A673 (cell line): ENCODE results near the gene TOPAZ1. TPM values are rescaled to one million over a fixed set of nuclear protein-coding genes. Genes with fewer than 3 reads are reported as not detected.

ENCODE experiments used
- BruUV-seq: library from RNA; stranded (reverse); fragments of 400-500 nt; replicated peaks from 2 replicates; lab custom pipeline; 2021; lab: Mats Ljungman, UMichigan
- CTCF ChIA-PET: fragments of 300-600 bp; sonication (Branson Sonifier 250); formaldehyde crosslinking; loops from one replicate; lab custom pipeline; 2022; ENCODE audit warnings: antibody characterized with exemption; lab: Charles Lee
- POLR2A ChIA-PET: fragments of 300-600 bp; sonication (Branson Sonifier 250); formaldehyde crosslinking; loops from one replicate; lab custom pipeline; 2022; ENCODE audit warnings: antibody characterized with exemption; ENCODE audit not compliant: low non-redundant PET; lab: Charles Lee
- DNase-seq: peaks from one replicate; pipeline ENCODE4 v3.0.0-alpha.2; 2015; ENCODE audit warnings: low spot score
- H3K27ac ChIP-seq: fragments of 200-600 bp; sonication (generic); 2 replicates; pipeline ENCODE4 v1.5.1; 2016; ENCODE audit warnings: mixed run types, low read depth, mild to moderate bottlenecking, mixed read lengths, antibody characterized with exemption, low read length; ENCODE audit not compliant: poor library complexity, severe bottlenecking
- H3K27me3 ChIP-seq: fragments of 200-600 bp; sonication (generic); replicated peaks from 2 replicates; pipeline ENCODE4 v1.6.1; 2017; ENCODE audit warnings: mixed run types, low read depth, mild to moderate bottlenecking, mixed read lengths, antibody characterized with exemption, low read length; ENCODE audit not compliant: insufficient read depth, poor library complexity
- H3K36me3 ChIP-seq: fragments of 200-600 bp; sonication (generic); 2 replicates; pipeline ENCODE4 v1.6.1; 2016; ENCODE audit warnings: mixed run types, mild to moderate bottlenecking, mixed read lengths, antibody characterized with exemption, low read length; ENCODE audit not compliant: insufficient read depth, poor library complexity, severe bottlenecking
- H3K4me1 ChIP-seq: fragments of 200-600 bp; sonication (generic); 2 replicates; pipeline ENCODE4 v1.6.1; 2017; ENCODE audit warnings: mixed run types, mild to moderate bottlenecking, mixed read lengths, antibody characterized with exemption, low read length; ENCODE audit not compliant: insufficient read depth, poor library complexity, severe bottlenecking
- H3K4me3 ChIP-seq: fragments of 200-600 bp; sonication (generic); 2 replicates; pipeline ENCODE4 v1.5.1; 2016; ENCODE audit warnings: low read depth, mixed run types, mild to moderate bottlenecking, mixed read lengths, low read length; ENCODE audit not compliant: poor library complexity, severe bottlenecking
- H3K9me3 ChIP-seq: fragments of 200-600 bp; sonication (generic); 2 replicates; pipeline ENCODE4 v1.6.1; 2016; ENCODE audit warnings: mixed run types, low read depth, mild to moderate bottlenecking, mixed read lengths, antibody characterized with exemption, low read length; ENCODE audit not compliant: poor library complexity, severe bottlenecking
- EZH2 ChIP-seq: fragments of 200-600 bp; sonication (generic); IDR thresholded peaks from 2 replicates; pipeline ENCODE4 v1.6.1; 2017; ENCODE audit warnings: borderline replicate concordance, low read depth, mild to moderate bottlenecking, mixed read lengths, antibody characterized with exemption, low read length; ENCODE audit not compliant: poor library complexity, severe bottlenecking
- intact Hi-C: fragments of 100-400 bp; cut with micrococcal nuclease; formaldehyde crosslinking; loops from one replicate; pipeline ENCODE4 v1.10.0; 2022; ENCODE audit not compliant: unreplicated experiment
- total RNA-seq: library from RNA; stranded (reverse); gene quantifications from 2 replicates; pipeline ENCODE4 v1.2.3, GENCODE V29; 2021
- TF ChIP-seq, protein P1 (sequence below): fragments of 300-800, 200-600 bp; sonication (generic); conservative IDR thresholded peaks from 2 replicates; pipeline ENCODE4 v1.5.1; 2017; ENCODE audit warnings: low read depth, mild to moderate bottlenecking, antibody characterized with exemption, low read length, moderate library complexity, mixed read lengths

Gene TOPAZ1
- total RNA-seq, 1 experiment from 2014 or later: not detected

DNA sequence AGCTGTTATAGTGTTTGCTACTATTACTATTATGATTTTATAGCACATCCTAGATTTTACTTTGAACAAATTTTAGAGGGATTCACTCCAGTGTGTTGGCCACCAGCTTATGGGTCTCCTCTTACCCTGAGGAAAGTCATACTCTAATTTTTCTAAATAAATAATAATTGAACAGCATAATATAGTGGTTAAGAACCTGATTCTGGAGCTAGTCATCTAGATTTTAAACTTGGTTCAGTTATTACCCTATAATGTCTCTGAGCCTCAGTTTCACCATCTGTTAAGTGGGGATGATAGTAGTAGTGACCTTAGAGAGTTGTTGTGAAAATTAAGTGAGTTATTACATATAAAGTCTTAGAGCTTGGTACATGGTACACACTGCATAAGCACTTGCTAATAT is 30.7 kb upstream of the TOPAZ1 start:
- Histone ChIP-seq H3K4me1 (no peaks in the 10 kb centered on the region), H3K36me3 (no peaks in the 10 kb centered on the region), H3K9me3 (no peaks in the 10 kb centered on the region), H3K4me3 (no peak overlapping the region), H3K27me3 (no peaks in the 10 kb centered on the region), H3K27ac (no peak overlapping the region)
- intact Hi-C loops: no loop called here
- no peak for DNase-seq
- CTCF ChIA-PET: no interaction called here
- no TSS peak for BruUV-seq
- POLR2A ChIA-PET: no interaction called here
- TF ChIP-seq, protein P1, sequence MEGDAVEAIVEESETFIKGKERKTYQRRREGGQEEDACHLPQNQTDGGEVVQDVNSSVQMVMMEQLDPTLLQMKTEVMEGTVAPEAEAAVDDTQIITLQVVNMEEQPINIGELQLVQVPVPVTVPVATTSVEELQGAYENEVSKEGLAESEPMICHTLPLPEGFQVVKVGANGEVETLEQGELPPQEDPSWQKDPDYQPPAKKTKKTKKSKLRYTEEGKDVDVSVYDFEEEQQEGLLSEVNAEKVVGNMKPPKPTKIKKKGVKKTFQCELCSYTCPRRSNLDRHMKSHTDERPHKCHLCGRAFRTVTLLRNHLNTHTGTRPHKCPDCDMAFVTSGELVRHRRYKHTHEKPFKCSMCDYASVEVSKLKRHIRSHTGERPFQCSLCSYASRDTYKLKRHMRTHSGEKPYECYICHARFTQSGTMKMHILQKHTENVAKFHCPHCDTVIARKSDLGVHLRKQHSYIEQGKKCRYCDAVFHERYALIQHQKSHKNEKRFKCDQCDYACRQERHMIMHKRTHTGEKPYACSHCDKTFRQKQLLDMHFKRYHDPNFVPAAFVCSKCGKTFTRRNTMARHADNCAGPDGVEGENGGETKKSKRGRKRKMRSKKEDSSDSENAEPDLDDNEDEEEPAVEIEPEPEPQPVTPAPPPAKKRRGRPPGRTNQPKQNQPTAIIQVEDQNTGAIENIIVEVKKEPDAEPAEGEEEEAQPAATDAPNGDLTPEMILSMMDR: no peak
- TF ChIP-seq EZH2: no peak

DNA sequence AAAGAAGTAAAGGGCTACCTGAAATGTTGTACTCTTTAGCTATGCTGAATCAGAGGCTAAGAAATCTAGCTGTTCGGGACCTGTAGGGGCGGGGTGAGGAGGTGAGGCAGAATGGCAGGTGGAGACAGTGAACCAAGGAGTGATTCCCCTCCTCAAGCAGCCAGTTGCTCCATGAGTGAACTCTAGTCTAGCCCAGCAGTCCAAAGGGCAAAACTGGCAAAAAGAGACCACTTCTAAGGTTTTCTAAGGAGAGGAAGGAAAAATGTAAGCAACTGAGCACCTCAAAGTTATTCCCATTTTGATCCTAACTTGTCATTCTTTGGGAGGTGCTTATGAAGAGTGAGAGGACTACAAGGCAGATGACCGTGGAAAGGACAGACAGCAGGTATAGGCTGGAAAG is 19.3 kb upstream of the TOPAZ1 start:
- intact Hi-C loops: no loop called here
- Histone ChIP-seq H3K36me3 (no peaks in the 10 kb centered on the region), H3K4me3 (no peak overlapping the region), H3K27me3 (no peaks in the 10 kb centered on the region), H3K9me3 (no peaks in the 10 kb centered on the region), H3K4me1 (no peaks in the 10 kb centered on the region), H3K27ac (no peak overlapping the region)
- no TSS peak for BruUV-seq
- no peak for TF ChIP-seq EZH2
- DNase-seq: no peak
- POLR2A ChIA-PET: interaction anchor here (0.6 kb wide), 1 partner anchor 9 kb away, joined by 3 read pairs; no protein-coding TSS in a partner anchor
- CTCF ChIA-PET: no interaction called here

DNA sequence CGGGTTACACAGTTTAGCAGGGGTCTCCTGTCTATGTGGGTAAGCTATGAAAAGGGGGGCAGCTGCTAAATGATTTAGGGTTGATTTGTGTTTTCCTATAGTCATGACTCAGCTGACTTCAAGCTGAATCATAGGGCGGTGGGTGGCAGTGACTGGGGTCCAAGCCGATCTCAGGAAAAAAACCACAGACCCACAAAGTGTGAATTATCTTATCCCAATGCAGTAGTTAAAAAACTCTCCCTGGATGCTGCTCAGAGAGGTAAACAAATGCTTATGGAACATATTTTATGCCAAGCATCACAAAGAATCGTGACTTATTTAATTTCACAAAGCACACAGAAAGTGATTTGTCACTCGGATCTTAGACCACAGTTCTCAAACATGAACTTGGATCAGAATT is 18.4 kb upstream of the TOPAZ1 start:
- Histone ChIP-seq H3K27ac (no peak overlapping the region), H3K36me3 (no peaks in the 10 kb centered on the region), H3K4me3 (no peak overlapping the region), H3K4me1 (no peaks in the 10 kb centered on the region), H3K9me3 (no peaks in the 10 kb centered on the region), H3K27me3 (no peaks in the 10 kb centered on the region)
- CTCF ChIA-PET: no interaction called here
- intact Hi-C loops: no loop called here
- no peak for DNase-seq
- no TSS peak for BruUV-seq
- TF ChIP-seq EZH2: no peak
- TF ChIP-seq, protein P1: no peak
- POLR2A ChIA-PET: no interaction called here

DNA sequence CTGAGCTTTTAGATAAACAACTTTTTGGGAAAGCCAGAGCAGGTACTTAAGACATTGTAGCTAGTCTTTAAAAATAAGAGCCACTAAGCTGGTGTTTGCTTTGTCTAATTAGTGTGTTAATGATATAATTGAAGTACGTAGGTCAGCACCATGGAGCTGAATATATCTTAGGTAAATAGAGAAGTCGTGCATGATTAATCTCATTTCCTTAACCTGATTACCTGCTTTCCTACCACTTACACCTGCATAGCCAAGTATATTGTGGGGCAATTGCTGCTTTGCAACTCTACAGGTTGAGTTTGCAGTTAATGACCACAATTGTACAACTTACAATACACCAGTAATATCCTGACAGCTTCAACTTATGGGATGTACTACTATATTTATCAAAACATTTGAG is 17.6 kb upstream of the TOPAZ1 start:
- no TSS peak for BruUV-seq
- H3K4me3 ChIP-seq: no peak overlapping the region
- CTCF ChIA-PET: no interaction called here

More for the DNA sequence above, 17.6 kb upstream of the TOPAZ1 start:
- no peak for DNase-seq
- POLR2A ChIA-PET: no interaction called here
- H3K4me1 ChIP-seq: no peaks in the 10 kb centered on the region
- H3K27ac ChIP-seq: no peak overlapping the region
- H3K9me3 ChIP-seq: no peaks in the 10 kb centered on the region
- H3K36me3 ChIP-seq: no peaks in the 10 kb centered on the region
- TF ChIP-seq, protein P1: no peak
- TF ChIP-seq EZH2: no peak
- intact Hi-C loops: no loop called here
- no peaks in the 10 kb centered on the region for H3K27me3 ChIP-seq
